ENCODE results near the gene AGBL4. TPM values are rescaled to one million over a fixed set of nuclear protein-coding genes. Genes with fewer than 3 reads are reported as not detected.

AGBL4 gene
- total RNA-seq, 1 experiment from 2014 or later = not detected

DNA sequence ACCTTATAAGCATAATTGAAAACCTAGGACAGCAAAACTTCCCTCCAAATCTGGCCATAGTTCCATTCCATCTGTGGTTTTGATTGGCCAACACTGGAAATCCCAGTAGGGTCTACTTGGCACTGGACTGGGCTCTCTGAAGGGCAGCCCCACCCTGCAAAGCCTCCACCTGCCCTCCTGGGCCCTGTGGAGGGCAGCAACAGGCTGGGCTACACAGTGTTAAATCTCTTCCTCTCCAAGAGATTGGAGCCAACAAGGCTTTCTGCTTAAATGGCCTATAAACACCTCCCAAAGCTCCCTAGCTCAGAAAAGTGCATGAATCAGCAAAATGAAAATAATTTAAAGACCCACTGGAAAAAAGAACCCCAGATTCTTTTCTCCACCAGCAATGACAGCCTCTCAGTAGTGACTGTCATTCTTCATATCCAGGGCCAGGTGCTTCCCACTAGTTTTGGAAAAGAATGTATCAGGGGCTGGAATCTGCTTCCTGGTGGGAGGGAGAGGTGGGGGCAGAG, 1305.6 kb downstream of the AGBL4 start (continued):
- TF ChIP-seq, protein P1, sequence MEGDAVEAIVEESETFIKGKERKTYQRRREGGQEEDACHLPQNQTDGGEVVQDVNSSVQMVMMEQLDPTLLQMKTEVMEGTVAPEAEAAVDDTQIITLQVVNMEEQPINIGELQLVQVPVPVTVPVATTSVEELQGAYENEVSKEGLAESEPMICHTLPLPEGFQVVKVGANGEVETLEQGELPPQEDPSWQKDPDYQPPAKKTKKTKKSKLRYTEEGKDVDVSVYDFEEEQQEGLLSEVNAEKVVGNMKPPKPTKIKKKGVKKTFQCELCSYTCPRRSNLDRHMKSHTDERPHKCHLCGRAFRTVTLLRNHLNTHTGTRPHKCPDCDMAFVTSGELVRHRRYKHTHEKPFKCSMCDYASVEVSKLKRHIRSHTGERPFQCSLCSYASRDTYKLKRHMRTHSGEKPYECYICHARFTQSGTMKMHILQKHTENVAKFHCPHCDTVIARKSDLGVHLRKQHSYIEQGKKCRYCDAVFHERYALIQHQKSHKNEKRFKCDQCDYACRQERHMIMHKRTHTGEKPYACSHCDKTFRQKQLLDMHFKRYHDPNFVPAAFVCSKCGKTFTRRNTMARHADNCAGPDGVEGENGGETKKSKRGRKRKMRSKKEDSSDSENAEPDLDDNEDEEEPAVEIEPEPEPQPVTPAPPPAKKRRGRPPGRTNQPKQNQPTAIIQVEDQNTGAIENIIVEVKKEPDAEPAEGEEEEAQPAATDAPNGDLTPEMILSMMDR (IDR thresholded peaks at IDR 0.05 in 2 of 3, conservative IDR thresholded peaks at IDR 0.05 in 1 of 3; ENCODE audit: borderline replicate concordance in 1 of 3, insufficient read depth in 1 of 3, low read depth in 2 of 3, low read length in 2 of 3) = no peak
- no peak for TF ChIP-seq ZFX (IDR thresholded peaks at IDR 0.05)
- no peak for TF ChIP-seq POLR2A (IDR thresholded peaks at IDR 0.05; ENCODE audit: borderline replicate concordance, extremely low read depth, insufficient read depth, insufficient read length)
- TF ChIP-seq CBX3 (IDR thresholded peaks at IDR 0.05; ENCODE audit: low read depth) = no peak
- no peak for TF ChIP-seq ZNF274 (IDR thresholded peaks at IDR 0.05; ENCODE audit: low read depth, low read length)
- TF ChIP-seq RAD21 (IDR thresholded peaks at IDR 0.05; ENCODE audit: low read depth) = no peak
- TF ChIP-seq, protein P2, sequence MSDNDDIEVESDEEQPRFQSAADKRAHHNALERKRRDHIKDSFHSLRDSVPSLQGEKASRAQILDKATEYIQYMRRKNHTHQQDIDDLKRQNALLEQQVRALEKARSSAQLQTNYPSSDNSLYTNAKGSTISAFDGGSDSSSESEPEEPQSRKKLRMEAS (IDR thresholded peaks at IDR 0.05) = no peak
- TF ChIP-seq, protein P3, sequence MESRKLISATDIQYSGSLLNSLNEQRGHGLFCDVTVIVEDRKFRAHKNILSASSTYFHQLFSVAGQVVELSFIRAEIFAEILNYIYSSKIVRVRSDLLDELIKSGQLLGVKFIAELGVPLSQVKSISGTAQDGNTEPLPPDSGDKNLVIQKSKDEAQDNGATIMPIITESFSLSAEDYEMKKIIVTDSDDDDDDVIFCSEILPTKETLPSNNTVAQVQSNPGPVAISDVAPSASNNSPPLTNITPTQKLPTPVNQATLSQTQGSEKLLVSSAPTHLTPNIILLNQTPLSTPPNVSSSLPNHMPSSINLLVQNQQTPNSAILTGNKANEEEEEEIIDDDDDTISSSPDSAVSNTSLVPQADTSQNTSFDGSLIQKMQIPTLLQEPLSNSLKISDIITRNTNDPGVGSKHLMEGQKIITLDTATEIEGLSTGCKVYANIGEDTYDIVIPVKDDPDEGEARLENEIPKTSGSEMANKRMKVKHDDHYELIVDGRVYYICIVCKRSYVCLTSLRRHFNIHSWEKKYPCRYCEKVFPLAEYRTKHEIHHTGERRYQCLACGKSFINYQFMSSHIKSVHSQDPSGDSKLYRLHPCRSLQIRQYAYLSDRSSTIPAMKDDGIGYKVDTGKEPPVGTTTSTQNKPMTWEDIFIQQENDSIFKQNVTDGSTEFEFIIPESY (IDR thresholded peaks at IDR 0.05; ENCODE audit: extremely low read depth, insufficient replicate concordance, low read length) = no peak

DNA sequence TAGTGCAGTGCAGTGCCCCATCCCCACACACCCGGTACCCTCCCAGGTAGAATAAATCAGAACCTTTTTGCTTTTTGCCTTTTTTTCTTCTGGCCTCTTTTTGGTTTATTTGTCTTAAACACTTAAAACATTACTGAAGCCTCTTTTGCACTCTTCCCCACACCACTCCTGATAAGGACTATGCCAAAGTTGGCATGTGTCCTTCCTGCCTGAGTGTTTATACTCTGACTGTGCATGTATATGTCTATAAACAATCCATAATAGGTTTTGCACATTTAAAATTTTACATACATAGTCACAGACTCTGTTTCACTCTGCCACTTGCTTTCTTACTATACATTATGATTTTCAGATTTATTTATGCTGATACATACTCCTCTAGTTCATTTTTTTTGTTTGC, 1306.7 kb downstream of the AGBL4 start:
- CTCF ChIA-PET = no interaction called here
- no peak for DNase-seq (ENCODE audit: low read depth, low spot score)
- Histone ChIP-seq H3K4me1 (ENCODE audit: control insufficient read depth in 1 of 2, insufficient read depth in 2 of 2, low read length in 2 of 2) (no peaks in the 10 kb centered on the region), H3K79me2 (ENCODE audit: insufficient read depth, low read length) (no peaks in the 10 kb centered on the region), H3K27me3 (ENCODE audit: insufficient read depth, low read length) (peaks cover 4% of the 10 kb centered on the region; the same call in 1 of the 2 replicates), H3K9me3 (ENCODE audit: control insufficient read depth in 1 of 2, insufficient read depth in 1 of 2, low read depth in 1 of 2, low read length in 2 of 2) (no peaks in the 10 kb centered on the region), H3K4me3 (replicated peaks in 1 of 2; ENCODE audit: low read depth in 1 of 2, low read length in 2 of 2) (no peak overlapping the region), H4K20me1 (ENCODE audit: insufficient read depth) (no peaks in the 10 kb centered on the region), H3K27ac (ENCODE audit: low read depth, low read length) (no peak overlapping the region), H3K9me2 (ENCODE audit: insufficient read depth) (no peaks in the 10 kb centered on the region), H3K36me3 (ENCODE audit: control insufficient read depth in 1 of 2, insufficient read depth in 2 of 2, low read length in 2 of 2) (no peaks in the 10 kb centered on the region; a peak in 1 of 4 replicates), H2AFZ (ENCODE audit: low read depth, low read length, poor library complexity, severe bottlenecking) (no peak overlapping the region), H3K4me2 (ENCODE audit: low read length) (no peak overlapping the region), H3K9ac (ENCODE audit: low read length) (no peak overlapping the region)
- POLR2A ChIA-PET = no interaction called here
- RAD21 ChIA-PET (ENCODE audit: low non-redundant PET in 1 of 2, low total read pairs in 2 of 2, uncharacterized antibody in 2 of 2, unreplicated experiment in 2 of 2) = no interaction called here
- no peak for ATAC-seq
- BruUV-seq (replicated peaks) = no TSS peak
- intact Hi-C loops (cut with micrococcal nuclease) = no loop called here
- TF ChIP-seq EGR1 (IDR thresholded peaks at IDR 0.05; ENCODE audit: low read depth) (no peak), EZH2phosphoT487 (IDR thresholded peaks at IDR 0.05; ENCODE audit: borderline replicate concordance) (no peak), SRF (IDR thresholded peaks at IDR 0.05; ENCODE audit: low read depth) (no peak), ZNF274 (IDR thresholded peaks at IDR 0.05; ENCODE audit: low read depth, low read length) (no peak), SP1 (IDR thresholded peaks at IDR 0.05; ENCODE audit: low read depth) (no peak), CEBPB (IDR thresholded peaks at IDR 0.05; ENCODE audit: low read depth) (no peak), RAD21 (IDR thresholded peaks at IDR 0.05; ENCODE audit: low read depth) (no peak), POLR2AphosphoS5 (IDR thresholded peaks at IDR 0.05; ENCODE audit: low read depth, low read length) (no peak), YY1 (IDR thresholded peaks at IDR 0.05; ENCODE audit: extremely low read depth, insufficient replicate concordance, low read depth, low read length) (no peak)
- TF ChIP-seq, protein P1 (IDR thresholded peaks at IDR 0.05 in 2 of 3, conservative IDR thresholded peaks at IDR 0.05 in 1 of 3; ENCODE audit: borderline replicate concordance in 1 of 3, insufficient read depth in 1 of 3, low read depth in 2 of 3, low read length in 2 of 3) = no peak
- TF ChIP-seq, protein P4, sequence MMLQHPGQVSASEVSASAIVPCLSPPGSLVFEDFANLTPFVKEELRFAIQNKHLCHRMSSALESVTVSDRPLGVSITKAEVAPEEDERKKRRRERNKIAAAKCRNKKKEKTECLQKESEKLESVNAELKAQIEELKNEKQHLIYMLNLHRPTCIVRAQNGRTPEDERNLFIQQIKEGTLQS (IDR thresholded peaks at IDR 0.05) = no peak
- TF ChIP-seq, protein P2 (IDR thresholded peaks at IDR 0.05) = no peak

All from HCT116 (cell line).